IMR-90 (cell line): ENCODE results near the gene KRT37. TPM values are rescaled to one million over a fixed set of nuclear protein-coding genes. Genes with fewer than 3 reads are reported as not detected.

ENCODE experiments used
- ATAC-seq: fragments of 200-7000 bp; cut with Tn5 transposase; 2 replicates; pipeline ENCODE4 v1.9.1; 2020; ENCODE audit warnings: low read depth, mild to moderate bottlenecking, moderate library complexity
- BruUV-seq: library from RNA; stranded (reverse); fragments of 400-500 nt; replicated peaks from 2 replicates; lab custom pipeline; 2021; lab: Mats Ljungman, UMichigan
- CTCF ChIA-PET: fragments of 300-600 bp; formaldehyde crosslinking; extraction: SDS; loops from one replicate; lab custom pipeline; 2021; ENCODE audit warnings: antibody characterized with exemption; lab: Yijun Ruan, JAX
- POLR2A ChIA-PET: fragments of 300-600 bp; sonication (Branson Sonifier 250); formaldehyde crosslinking; loops from one replicate; lab custom pipeline; 2022; ENCODE audit warnings: antibody characterized with exemption; ENCODE audit not compliant: unreplicated experiment; lab: Charles Lee
- DNase-seq: peaks from one replicate; pipeline ENCODE4 v3.0.0; 2013
- H2AFZ ChIP-seq: replicated peaks from 2 replicates; pipeline ENCODE3; 2013; ENCODE audit warnings: low read length, mild to moderate bottlenecking; ENCODE audit not compliant: poor library complexity
- H2AK5ac ChIP-seq: 2 replicates; pipeline ENCODE4 v1.6.1; 2013; ENCODE audit warnings: low read depth, low read length, inconsistent platforms
- H2AK9ac ChIP-seq: replicated peaks from 2 replicates; pipeline ENCODE3; 2013; ENCODE audit warnings: mild to moderate bottlenecking, low read depth, low read length, moderate library complexity; ENCODE audit not compliant: poor library complexity
- H2BK120ac ChIP-seq: 2 replicates; pipeline ENCODE4 v1.6.1; 2013; ENCODE audit warnings: low read depth, low read length, inconsistent platforms
- H2BK15ac ChIP-seq: 3 replicates; pipeline ENCODE4 v1.6.1; 2013; ENCODE audit warnings: low read depth, low read length, inconsistent platforms
- H2BK20ac ChIP-seq: 2 replicates; pipeline ENCODE4 v1.6.1; 2013; ENCODE audit warnings: low read depth, mild to moderate bottlenecking, inconsistent platforms, low read length, moderate library complexity
- H2BK5ac ChIP-seq: 2 replicates; pipeline ENCODE4 v1.6.1; 2013; ENCODE audit warnings: mild to moderate bottlenecking, low read depth, low read length, inconsistent platforms; ENCODE audit not compliant: poor library complexity, severe bottlenecking
- H3K14ac ChIP-seq: replicated peaks from 2 replicates; pipeline ENCODE4 v1.6.1; 2013; ENCODE audit warnings: low read depth, low read length, inconsistent platforms
- H3K18ac ChIP-seq: 2 replicates; pipeline ENCODE4 v1.6.1; 2013; ENCODE audit warnings: low read depth, low read length, control low read depth
- H3K23ac ChIP-seq: 2 replicates; pipeline ENCODE4 v1.6.1; 2013; ENCODE audit warnings: low read depth, low read length, inconsistent platforms
- H3K27ac ChIP-seq: 2 replicates; pipeline ENCODE4 v1.5.1; 2013; ENCODE audit warnings: mild to moderate bottlenecking, control low read depth, low read length; ENCODE audit not compliant: insufficient read depth
- H3K27me3 ChIP-seq: 2 replicates; pipeline ENCODE4 v1.6.1; 2013; ENCODE audit warnings: low read length; ENCODE audit not compliant: control insufficient read depth, insufficient read depth
- H3K36me3 ChIP-seq: 2 replicates; pipeline ENCODE4 v1.6.1; 2013; ENCODE audit warnings: low read length, mixed read lengths; ENCODE audit not compliant: control insufficient read depth, insufficient read depth
- H3K4ac ChIP-seq: 2 replicates; pipeline ENCODE4 v1.6.1; 2013; ENCODE audit warnings: low read depth, low read length, inconsistent platforms
- H3K4me1 ChIP-seq: 2 replicates; pipeline ENCODE4 v1.6.1; 2013; ENCODE audit warnings: low read length, mixed read lengths; ENCODE audit not compliant: control insufficient read depth, insufficient read depth
- H3K4me2 ChIP-seq: 2 replicates; pipeline ENCODE4 v1.6.1; 2013; ENCODE audit warnings: low read depth, mild to moderate bottlenecking, control low read depth, low read length, moderate library complexity
- H3K4me3 ChIP-seq: 2 replicates; pipeline ENCODE4 v1.5.1; 2013; ENCODE audit warnings: low read depth, mild to moderate bottlenecking, control low read depth, low read length, moderate library complexity; ENCODE audit not compliant: insufficient read depth
- H3K56ac ChIP-seq: 2 replicates; pipeline ENCODE4 v1.6.1; 2013; ENCODE audit warnings: low read length, inconsistent platforms; ENCODE audit not compliant: insufficient read depth; ENCODE audit errors: extremely low read depth
- H3K79me1 ChIP-seq, 2 experiments: 2 replicates each; pipeline ENCODE4 v1.6.1; 2013; ENCODE audit warnings: low read length in 2 of 2, inconsistent platforms in 1 of 2, low read depth in 1 of 2
- H3K9ac ChIP-seq: 2 replicates; pipeline ENCODE4 v1.6.1; 2013; ENCODE audit warnings: low read depth, low read length, control low read depth
- H3K9me1 ChIP-seq: 2 replicates; pipeline ENCODE4 v1.6.1; 2013; ENCODE audit warnings: low read length, inconsistent platforms; ENCODE audit not compliant: insufficient read depth
- H3K9me3 ChIP-seq: 2 replicates; pipeline ENCODE4 v1.6.1; 2013; ENCODE audit warnings: low read length; ENCODE audit not compliant: control insufficient read depth, insufficient read depth
- H4K20me1 ChIP-seq: 2 replicates; pipeline ENCODE4 v1.6.1; 2013; ENCODE audit warnings: low read length, inconsistent platforms; ENCODE audit not compliant: insufficient read depth
- H4K5ac ChIP-seq: 2 replicates; pipeline ENCODE4 v1.6.1; 2013; ENCODE audit warnings: mild to moderate bottlenecking, low read depth, low read length, control low read depth
- H4K8ac ChIP-seq, 2 experiments: 2 replicates each; pipeline ENCODE4 v1.6.1; 2013; ENCODE audit warnings: low read depth in 2 of 2, low read length in 2 of 2, control low read depth in 1 of 2, inconsistent platforms in 1 of 2
- H4K91ac ChIP-seq: 2 replicates; pipeline ENCODE4 v1.6.1; 2013; ENCODE audit warnings: low read depth, low read length, inconsistent platforms; ENCODE audit not compliant: insufficient read depth
- BHLHE40 ChIP-seq: fragments of 150-350 bp; IDR thresholded peaks from 2 replicates; pipeline ENCODE4 v1.6.1; 2016; ENCODE audit warnings: mild to moderate bottlenecking, low read depth, low read length
- CEBPB ChIP-seq: IDR thresholded peaks from 2 replicates; pipeline ENCODE4 v1.6.1; 2012; ENCODE audit warnings: low read depth, low read length, improper control_type of control experiment
- CHD1 ChIP-seq: IDR thresholded peaks from 2 replicates; pipeline ENCODE4 v1.6.1; 2012; ENCODE audit warnings: low read depth, low read length, improper control_type of control experiment
- CTCF ChIP-seq: conservative IDR thresholded peaks from 2 replicates; pipeline ENCODE4 v1.5.1; 2012; ENCODE audit warnings: mild to moderate bottlenecking, low read depth, low read length, improper control_type of control experiment
- ELK1 ChIP-seq: fragments of 150-350 bp; IDR thresholded peaks from 2 replicates; pipeline ENCODE4 v1.6.1; 2016; ENCODE audit warnings: low read depth, mild to moderate bottlenecking, low read length, moderate library complexity, borderline replicate concordance
- FOS ChIP-seq: fragments of 150-350 bp; IDR thresholded peaks from 2 replicates; pipeline ENCODE4 v1.6.1; 2016; ENCODE audit warnings: low read depth, low read length
- MAZ ChIP-seq: IDR thresholded peaks from 2 replicates; pipeline ENCODE4 v1.6.1; 2012; ENCODE audit warnings: low read depth, mild to moderate bottlenecking, low read length, improper control_type of control experiment, moderate library complexity, borderline replicate concordance
- MXI1 ChIP-seq: IDR thresholded peaks from 2 replicates; pipeline ENCODE4 v1.6.1; 2012; ENCODE audit warnings: low read depth, mild to moderate bottlenecking, low read length, moderate library complexity, borderline replicate concordance
- NFE2L2 ChIP-seq: fragments of 150-350 bp; IDR thresholded peaks from 2 replicates; pipeline ENCODE4 v1.6.1; 2016; ENCODE audit warnings: low read depth, mild to moderate bottlenecking, low read length
- POLR2A ChIP-seq: IDR thresholded peaks from 2 replicates; pipeline ENCODE4 v1.6.1; 2012; ENCODE audit warnings: mild to moderate bottlenecking, low read depth, low read length
- RCOR1 ChIP-seq: IDR thresholded peaks from 2 replicates; pipeline ENCODE4 v1.6.1; 2012; ENCODE audit warnings: mild to moderate bottlenecking, low read length, improper control_type of control experiment; ENCODE audit not compliant: insufficient replicate concordance
- RFX5 ChIP-seq: IDR thresholded peaks from 2 replicates; pipeline ENCODE4 v1.8.0; 2012; ENCODE audit warnings: low read depth, mild to moderate bottlenecking, low read length, moderate library complexity
- SMC3 ChIP-seq: fragments of 150-350 bp; IDR thresholded peaks from 2 replicates; pipeline ENCODE4 v1.6.1; 2016; ENCODE audit warnings: low read depth, mild to moderate bottlenecking, antibody characterized with exemption, low read length, moderate library complexity
- USF2 ChIP-seq: fragments of 150-350 bp; IDR thresholded peaks from 2 replicates; pipeline ENCODE4 v1.6.1; 2017; ENCODE audit warnings: mild to moderate bottlenecking, antibody characterized with exemption, low read length, low read depth
- WGBS, 2 experiments: methylation state at CpG; one replicate each; pipeline versions ENCODE4 v1.1.5 to v1.1.7; 2013; ENCODE audit warnings: missing lambda C conversion rate in 2 of 2; ENCODE audit not compliant: insufficient read length in 1 of 2; ENCODE audit errors: extremely low coverage in 2 of 2; 5-methylcytosine and 5-hydroxymethylcytosine counted together
- dilution Hi-C: fragments of 300-500 bp; cut with HindIII; formaldehyde crosslinking; loops from one replicate; pipeline ENCODE4 v1.14.3; 2018; ENCODE audit warnings: low sequenced_read_pairs; ENCODE audit not compliant: unreplicated experiment
- in situ Hi-C: fragments of 300-500 bp; cut with MboI; formaldehyde crosslinking; loops from 3 replicates; pipeline ENCODE4 v1.14.3; 2019; ENCODE audit warnings: low sequenced_read_pairs, inconsistent platforms, mixed read lengths
- intact Hi-C: fragments of 100-400 bp; cut with micrococcal nuclease; formaldehyde crosslinking; loops from 2 replicates; pipeline ENCODE4 v1.10.0; 2022
- polyA plus RNA-seq, 3 experiments: library from polyadenylated mRNA; depleted of rRNA; stranded (reverse); fragments of >200 nt; gene quantifications; 2 replicates each; pipeline ENCODE4 v1.2.3, GENCODE V29; 2012; ENCODE audit warnings: low replicate concordance in 1 of 3
- total RNA-seq: library from RNA; depleted of rRNA; stranded (reverse); fragments of >200 nt; gene quantifications from 2 replicates; pipeline ENCODE4 v1.2.3, GENCODE V29; 2012

The KRT37 gene
- total and polyA plus RNA-seq, 2 of the 4 experiments (the other 2 are of a cell fraction), result not detected

- Histone ChIP-seq H3K23ac (no peak overlapping the region), H2AFZ (no peak overlapping the region), H2AK5ac (no peak overlapping the region), H3K18ac (no peak overlapping the region), H3K14ac (no peak overlapping the region), H4K5ac (no peak overlapping the region), H3K36me3 (no peaks in the 10 kb centered on the region), H3K9ac (no peak overlapping the region), H3K27me3 (no peaks in the 10 kb centered on the region), H4K20me1 (no peaks in the 10 kb centered on the region), H3K27ac (no peak overlapping the region), H2BK5ac (no peak overlapping the region), H2AK9ac (no peak overlapping the region), H3K9me3 (no peaks in the 10 kb centered on the region), H2BK120ac (0 out of 2 replicates have a peak overlapping the region, but pooled peaks have one; percentile 5), H4K8ac (no peak overlapping the region), H3K4me1 (peaks cover 2% of the 10 kb centered on the region; the same call in 1 of the 2 replicates), H3K4me3 (no peak overlapping the region), H3K4me2 (no peak overlapping the region), H3K56ac (no peak overlapping the region), H2BK20ac (no peak overlapping the region), H2BK15ac (no peak overlapping the region), H3K79me1 (no peaks in the 10 kb centered on the region), H3K4ac (no peak overlapping the region), H3K9me1 (no peaks in the 10 kb centered on the region; the same call in 1 of the 2 replicates), H4K91ac (no peak overlapping the region)
- ChIA-PET POLR2A (no interaction called here), CTCF (no interaction called here)
- WGBS, 2 experiments, result no CpG with 5 or more reads among the region's 4 CpGs
- no peak for TF ChIP-seq MXI1
- TF ChIP-seq NFE2L2, result no peak
- TF ChIP-seq FOS, result no peak
- TF ChIP-seq BHLHE40, result no peak
- no peak for TF ChIP-seq MAZ
- TF ChIP-seq ELK1, result no peak
- no peak for TF ChIP-seq USF2
- TF ChIP-seq CTCF, result no peak
- no peak for TF ChIP-seq RCOR1
- TF ChIP-seq CHD1, result no peak
- no peak for TF ChIP-seq CEBPB
- TF ChIP-seq RFX5, result no peak
- no peak for TF ChIP-seq SMC3
- no peak for TF ChIP-seq POLR2A
- dilution Hi-C loops (no loop called here), intact Hi-C loops (no loop called here), in situ Hi-C loops (no loop called here)
- DNase-seq (no peak), ATAC-seq (no peak)
- no TSS peak for BruUV-seq
These were observed 36.7 kb downstream of the KRT37 start for GRCh38 chr17:41387670-41388069.
